Vagina (tissue), 2 donors: ENCODE data around the gene TM7SF2. TPM values are rescaled to one million over a fixed set of nuclear protein-coding genes. Genes with fewer than 3 reads are reported as not detected.

ENCODE experiments used
- DNase-seq, 2 donors: peaks; one replicate each; pipeline ENCODE4 v3.0.0-alpha.2; 2017; ENCODE audit errors: extremely low spot score in 2 of 2
- H3K27ac ChIP-seq: fragments of 200-600 bp; sonication (generic); one replicate; pipeline ENCODE4 v1.5.1; 2019
- H3K27me3 ChIP-seq: fragments of 200-600 bp; sonication (generic); one replicate; pipeline ENCODE4 v1.5.1; 2019
- H3K36me3 ChIP-seq, 2 donors: fragments of 200-600 bp; sonication (generic); one replicate each; pipeline ENCODE4 v1.5.1; 2017 to 2019
- H3K4me1 ChIP-seq: fragments of 200-600 bp; sonication (generic); one replicate; pipeline ENCODE4 v1.5.1; 2019
- H3K4me3 ChIP-seq, 2 donors: fragments of 200-600 bp; sonication (generic); 1 replicate in 1 of 2; 2 replicates in 1 of 2; pipeline ENCODE4 v1.5.1; 2016 to 2019
- H3K9me3 ChIP-seq: fragments of 200-600 bp; sonication (generic); one replicate; pipeline ENCODE4 v1.5.1; 2019
- CTCF ChIP-seq, 3 experiments: fragments of 450-650 bp in 2 of 3; fragments of 200-600 bp in 1 of 3; sonication (generic) in 1 of 3; IDR thresholded peaks; one replicate each; pipeline ENCODE4 v1.5.1; 2017 to 2019; ENCODE audit warnings: antibody characterized with exemption in 3 of 3, mild to moderate bottlenecking in 2 of 3, moderate library complexity in 2 of 3
- POLR2A ChIP-seq, 2 donors: fragments of 450-650 bp; IDR thresholded peaks; one replicate each; pipeline ENCODE4 v1.6.1; 2017; ENCODE audit warnings: antibody characterized with exemption in 2 of 2, mild to moderate bottlenecking in 2 of 2, moderate library complexity in 2 of 2
- POLR2AphosphoS5 ChIP-seq, 2 donors: sonication (generic); formaldehyde crosslinking; IDR thresholded peaks; one replicate each; pipeline ENCODE4 v1.9.0; 2017; ENCODE audit warnings: antibody characterized with exemption in 2 of 2, mild to moderate bottlenecking in 2 of 2, low read depth in 1 of 2; ENCODE audit not compliant: insufficient read depth in 1 of 2
- intact Hi-C: fragments of 100-400 bp; cut with DNase I; formaldehyde crosslinking; loops from one replicate; pipeline ENCODE4 v1.15.1; 2023
- microRNA-seq: library from miRNA; unstranded; fragments of <30 nt; microRNA quantifications from one replicate; pipeline ENCODE4, GENCODE V29; 2017; ENCODE audit warnings: borderline number of aligned reads, borderline replicate concordance
- small RNA-seq: library from RNA; depleted of rRNA; stranded (forward); fragments of <200 nt; gene quantifications from one replicate; pipeline ENCODE3, GENCODE V24; 2016
- total RNA-seq: library from RNA; depleted of rRNA; stranded (reverse); fragments of >200 nt; gene quantifications from one replicate; pipeline ENCODE4 v1.2.3, GENCODE V29; 2016

TM7SF2 gene
- total RNA-seq, 1 donor from 2014 or later: 37.6 TPM

- DNase-seq: no peak
- Histone ChIP-seq H3K4me1 (no peaks in the 10 kb centered on the region), H3K27ac (no peak overlapping the region), H3K4me3 (no peak overlapping the region), H3K9me3 (no peaks in the 10 kb centered on the region), H3K27me3 (no peaks in the 10 kb centered on the region), H3K36me3 (no peaks in the 10 kb centered on the region)
- intact Hi-C loops: no loop called here
- TF ChIP-seq POLR2AphosphoS5 (IDR thresholded peaks at IDR 0.05; ENCODE audit: insufficient read depth in 1 of 2, low read depth in 1 of 2) (no peak), CTCF (IDR thresholded peaks at IDR 0.05) (no peak), POLR2A (IDR thresholded peaks at IDR 0.05) (no peak)
Observed at GRCh38 chr11:65163684-65164083, 52.0 kb downstream of the TM7SF2 start.

Small RNA genes within 50 kb of the gene (microRNA-seq; reads per million reads assigned to microRNA genes)
- gene MIR6751: not detected

Small RNA genes within 50 kb of the gene (small RNA-seq; reads per million reads assigned to genes)
- gene HIGD1AP10 (not detected), gene PDCL2P2 (not detected), gene RNU2-23P (not detected)

Other genes starting within 250 kb of the TM7SF2 start
- gene EHD1, start 233.3 kb upstream of the TM7SF2 start, total RNA-seq: 61.6 TPM
- gene ATG2A, start 194.7 kb upstream of the TM7SF2 start, total RNA-seq: 27.0 TPM
- 16.9 TPM for gene PPP2R5B, start 187.2 kb upstream of the TM7SF2 start, total RNA-seq
- not detected for gene GPHA2, start 176.0 kb upstream of the TM7SF2 start, total RNA-seq
- not detected for gene MAJIN, start 139.8 kb upstream of the TM7SF2 start, total RNA-seq
- gene BATF2, start 114.9 kb upstream of the TM7SF2 start, total RNA-seq: not detected
- 112 TPM for gene ARL2, start 97.7 kb upstream of the TM7SF2 start, total RNA-seq
- gene SNX15, start 84.4 kb upstream of the TM7SF2 start, total RNA-seq: 24.1 TPM
- gene SAC3D1, start 70.7 kb upstream of the TM7SF2 start, total RNA-seq: 11.8 TPM
- gene NAALADL1, start 53.3 kb upstream of the TM7SF2 start, total RNA-seq: 30.7 TPM
- gene CDCA5, start 27.8 kb upstream of the TM7SF2 start, total RNA-seq: 3.7 TPM
- 50.8 TPM for gene ZFPL1, start 27.6 kb upstream of the TM7SF2 start, total RNA-seq
- gene VPS51, start 15.7 kb upstream of the TM7SF2 start, total RNA-seq: 191 TPM
- gene ZNHIT2, start 5.8 kb downstream of the TM7SF2 start, total RNA-seq: 15.7 TPM
- gene FAU, start 10.3 kb downstream of the TM7SF2 start, total RNA-seq: 1,228 TPM
- 43.5 TPM for gene MRPL49, start 10.4 kb downstream of the TM7SF2 start, total RNA-seq
- gene SYVN1, start 22.6 kb downstream of the TM7SF2 start, total RNA-seq: 42.5 TPM
- gene SPDYC, start 58.4 kb downstream of the TM7SF2 start, total RNA-seq: not detected
- 302 TPM for gene CAPN1, start 70.1 kb downstream of the TM7SF2 start, total RNA-seq
- gene POLA2, start 150.1 kb downstream of the TM7SF2 start, total RNA-seq: 9.6 TPM
- 27.7 TPM for gene CDC42EP2, start 203.0 kb downstream of the TM7SF2 start, total RNA-seq
- 33.1 TPM for gene DPF2, start 222.0 kb downstream of the TM7SF2 start, total RNA-seq
- not detected for gene TIGD3, start 242.9 kb downstream of the TM7SF2 start, total RNA-seq